ENCODE measurements around the gene MCM7. TPM values are rescaled to one million over a fixed set of nuclear protein-coding genes. Genes with fewer than 3 reads are reported as not detected.

MCM7 gene
- total RNA-seq, 1 donor from 2014 or later = 25.4 TPM

GRCh38 chr7:100126239-100126930 lies 25.2 kb upstream of the MCM7 start:
- DNase-seq (ENCODE audit: missing footprints) = no peak
- ATAC-seq = no peak

GRCh38 chr7:100124301-100125230 lies 23.4 kb upstream of the MCM7 start:
- intact Hi-C loops (cut with DNase I) = loop anchor here (5.0 kb wide), 3 partner anchors 32 to 132 kb away; no protein-coding TSS in a partner anchor
- DNase-seq (ENCODE audit: missing footprints) (no peak), ATAC-seq (no peak)

More at GRCh38 chr7:100126239-100126930, 25.2 kb upstream of the MCM7 start:
- intact Hi-C loops (cut with DNase I) = loop anchor here (5.0 kb wide), 3 partner anchors 34 to 134 kb away; no protein-coding TSS in a partner anchor

GRCh38 chr7:100122568-100122967 lies 21.4 kb upstream of the MCM7 start:
- intact Hi-C loops (cut with DNase I) = no loop called here
- DNase-seq (ENCODE audit: missing footprints) = no peak
- no peak for ATAC-seq

- DNase-seq (ENCODE audit: missing footprints) = no peak
- intact Hi-C loops (cut with DNase I) = no loop called here
- no peak for ATAC-seq
Observed at GRCh38 chr7:100122067-100122466, 20.9 kb upstream of the MCM7 start.

- ATAC-seq (no peak), DNase-seq (ENCODE audit: missing footprints) (no peak)
- intact Hi-C loops (cut with DNase I) = no loop called here
Observed at GRCh38 chr7:100120733-100121036, 19.5 kb upstream of the MCM7 start.

GRCh38 chr7:100119970-100120732 lies 19.0 kb upstream of the MCM7 start:
- DNase-seq (ENCODE audit: missing footprints) (no peak), ATAC-seq (peak; percentile 67)

GRCh38 chr7:100119072-100119969 lies 18.1 kb upstream of the MCM7 start, which contains the start of the genes CNPY4 and TAF6:
Gene CNPY4 (plus strand): TSS chr7:100119634. CDS start chr7:100119745, 111 bp downstream.
Gene TAF6 (minus strand): TSS chr7:100119358. CDS start chr7:100114209, 5,149 bp downstream.
- intact Hi-C loops (cut with DNase I) = loop anchor here (1.0 kb wide), 1 partner anchor 19 kb away; no protein-coding TSS in a partner anchor
- ATAC-seq (peak; percentile 91), DNase-seq (ENCODE audit: missing footprints) (peak; percentile 97)

More at GRCh38 chr7:100119970-100120732, 19.0 kb upstream of the MCM7 start:
- intact Hi-C loops (cut with DNase I) = loop anchor here (1.0 kb wide), 1 partner anchor 20 kb away; no protein-coding TSS in a partner anchor

- no peak for DNase-seq (ENCODE audit: missing footprints)
- no peak for ATAC-seq
- intact Hi-C loops (cut with DNase I) = loop anchor here (1.0 kb wide), 1 partner anchor 18 kb away; no protein-coding TSS in a partner anchor
Observed at GRCh38 chr7:100118388-100119071, 17.3 kb upstream of the MCM7 start.

GRCh38 chr7:100115026-100115425 lies 13.8 kb upstream of the MCM7 start:
- ATAC-seq (no peak), DNase-seq (ENCODE audit: missing footprints) (no peak)
- intact Hi-C loops (cut with DNase I) = no loop called here

- intact Hi-C loops (cut with DNase I) = no loop called here
- DNase-seq (ENCODE audit: missing footprints) = no peak
- no peak for ATAC-seq
Observed at GRCh38 chr7:100111914-100112313, 10.7 kb upstream of the MCM7 start.

- no peak for DNase-seq (ENCODE audit: missing footprints)
- ATAC-seq = no peak
- intact Hi-C loops (cut with DNase I) = no loop called here
Observed at GRCh38 chr7:100111156-100111555, 10.0 kb upstream of the MCM7 start.

GRCh38 chr7:100109521-100110163 lies 8.4 kb upstream of the MCM7 start:
- ATAC-seq (no peak), DNase-seq (ENCODE audit: missing footprints) (no peak)
- intact Hi-C loops (cut with DNase I) = no loop called here

GRCh38 chr7:100107890-100108289 lies 6.7 kb upstream of the MCM7 start:
- ATAC-seq (no peak), DNase-seq (ENCODE audit: missing footprints) (no peak)
- intact Hi-C loops (cut with DNase I) = no loop called here

GRCh38 chr7:100107125-100107737 lies 6.0 kb upstream of the MCM7 start:
- intact Hi-C loops (cut with DNase I) = no loop called here
- DNase-seq (ENCODE audit: missing footprints) (no peak), ATAC-seq (no peak)

- intact Hi-C loops (cut with DNase I) = no loop called here
- DNase-seq (ENCODE audit: missing footprints) (no peak), ATAC-seq (no peak)
Observed at GRCh38 chr7:100106633-100107032, 5.4 kb upstream of the MCM7 start.

- intact Hi-C loops (cut with DNase I) = no loop called here
- ATAC-seq = no peak
Observed at GRCh38 chr7:100105534-100105933, 4.3 kb upstream of the MCM7 start.

More at GRCh38 chr7:100105534-100105933, 4.3 kb upstream of the MCM7 start:
- no peak for DNase-seq (ENCODE audit: missing footprints)

Data from Right ventricle myocardium inferior (tissue), 1 donor.